NCI-H2196 (cell line): ENCODE data around the gene FAM120C.

Experiments used
- DNase-seq: peaks from one replicate; lab custom pipeline; 2025; ENCODE audit not compliant: unreplicated experiment; lab: John Stamatoyannopoulos, UW

The FAM120C gene

DNA sequence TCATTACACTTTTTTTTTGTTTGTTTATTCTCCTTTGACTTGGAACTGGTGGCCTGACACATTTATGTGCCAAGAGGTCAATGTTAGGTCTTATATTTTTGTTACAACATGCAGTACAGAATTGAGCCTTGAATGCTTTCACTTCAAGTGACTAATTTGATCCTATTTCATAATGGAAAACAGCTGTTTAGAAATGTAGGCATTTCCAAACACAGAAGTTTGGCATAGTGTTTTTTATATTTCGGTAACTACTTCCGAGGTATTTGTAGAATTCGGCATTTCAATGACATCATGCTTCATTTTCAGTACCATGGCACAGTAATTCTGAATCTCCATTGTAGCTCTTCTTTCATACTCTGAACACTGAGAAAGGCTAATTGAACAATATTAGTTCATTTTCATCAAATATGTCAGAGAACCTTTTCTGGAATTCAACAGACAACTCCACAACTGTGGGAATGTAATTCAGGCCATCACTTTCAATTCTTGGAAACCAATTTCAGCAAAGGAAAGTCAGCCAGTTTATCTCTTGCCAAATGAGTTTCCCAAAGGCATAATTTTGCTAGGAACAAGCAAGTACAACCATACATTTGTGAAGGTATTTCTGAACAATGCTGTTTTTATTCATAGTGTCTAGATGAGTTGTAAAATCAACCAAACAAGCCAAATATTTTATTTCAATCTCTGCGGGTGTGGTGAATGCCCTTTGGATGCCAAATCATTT, 11.4 kb downstream of the FAM120C start:
- no peak for DNase-seq

DNA sequence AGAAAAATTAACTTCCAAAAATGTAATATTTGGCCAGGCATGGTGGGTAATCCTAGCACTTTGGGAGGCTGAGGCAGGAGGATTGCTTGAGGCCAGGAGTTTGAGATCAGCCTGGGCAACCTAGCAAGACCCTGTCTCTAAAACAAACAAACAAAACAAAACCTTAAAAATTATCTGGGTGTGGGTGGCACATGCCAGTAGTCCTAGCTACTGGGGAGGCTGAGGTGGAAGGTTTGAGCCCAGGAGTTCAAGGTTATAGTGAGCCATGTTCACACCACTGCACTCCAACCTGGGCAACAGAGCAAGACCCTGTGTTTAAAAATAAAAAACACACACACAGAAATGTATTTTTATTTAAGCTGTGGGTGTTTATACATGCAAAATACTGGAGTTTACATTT, 12.0 kb downstream of the FAM120C start:
- DNase-seq = no peak

DNA sequence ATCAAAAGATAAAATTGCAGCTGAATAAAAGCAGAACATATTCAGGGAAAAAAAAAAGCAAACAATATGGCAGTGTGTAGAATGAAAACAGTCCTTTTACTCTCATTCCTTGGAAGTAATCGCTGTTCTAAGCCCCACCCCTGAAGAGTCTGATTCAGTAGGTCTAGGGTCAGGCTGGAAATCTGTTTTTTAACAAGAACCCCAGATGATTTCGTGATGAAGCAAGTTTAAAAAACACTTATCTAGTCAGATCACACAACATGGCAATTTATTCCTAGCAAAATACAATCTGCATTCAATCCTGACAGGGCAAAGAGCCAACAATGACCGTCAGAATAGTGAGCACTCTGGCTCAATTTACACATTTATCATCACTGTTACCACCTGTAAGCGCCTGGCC, 16.1 kb downstream of the FAM120C start:
- no peak for DNase-seq

GRCh38 chrX:54157561-54157960, 25.5 kb downstream of the FAM120C start:
- DNase-seq = no peak

DNA sequence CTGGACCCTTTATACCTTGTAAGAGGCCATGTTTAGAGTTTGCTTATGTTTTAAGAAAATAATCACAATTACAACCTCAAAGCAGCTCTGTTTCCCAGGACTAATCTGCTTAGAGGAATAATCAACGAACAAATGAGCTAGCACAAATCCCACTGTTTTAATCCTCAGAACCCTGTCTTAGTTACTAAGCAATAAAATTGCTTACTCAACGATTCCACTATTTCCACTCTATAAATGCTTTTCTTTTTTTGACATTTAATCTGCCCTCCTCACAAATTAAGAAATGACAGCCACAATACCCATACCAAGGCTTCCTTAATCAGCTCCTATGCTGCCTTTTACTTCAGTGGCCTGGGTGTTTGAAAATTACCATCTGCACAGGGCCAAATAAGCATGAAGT, 48.8 kb downstream of the FAM120C start:
- no peak for DNase-seq

GRCh38 chrX:54116391-54116790, 66.7 kb downstream of the FAM120C start:
- no peak for DNase-seq

GRCh38 chrX:54093571-54093970, 89.5 kb downstream of the FAM120C start:
- DNase-seq = no peak

DNA sequence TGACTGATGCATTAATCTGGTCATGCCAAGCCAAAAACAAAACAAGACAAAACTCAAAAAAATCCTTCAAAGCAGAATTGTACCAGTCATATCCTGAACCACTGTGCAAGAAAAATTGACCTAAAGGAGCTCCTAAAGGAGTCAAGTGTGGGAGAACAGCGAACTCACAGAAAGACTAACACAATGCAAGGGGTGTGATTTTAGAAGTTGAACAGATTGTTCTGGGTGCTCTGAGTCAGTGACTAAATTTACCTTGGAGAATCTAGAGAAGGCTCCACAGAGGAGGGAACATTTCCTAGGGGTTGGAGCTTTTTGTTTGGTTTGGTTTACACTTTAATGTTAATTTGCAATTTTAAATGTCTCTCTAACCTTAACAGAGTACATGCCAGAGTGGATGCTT, 89.9 kb downstream of the FAM120C start:
- DNase-seq = no peak

- no peak for DNase-seq
Observed at GRCh38 chrX:54090880-54091279, 92.2 kb downstream of the FAM120C start.

DNA sequence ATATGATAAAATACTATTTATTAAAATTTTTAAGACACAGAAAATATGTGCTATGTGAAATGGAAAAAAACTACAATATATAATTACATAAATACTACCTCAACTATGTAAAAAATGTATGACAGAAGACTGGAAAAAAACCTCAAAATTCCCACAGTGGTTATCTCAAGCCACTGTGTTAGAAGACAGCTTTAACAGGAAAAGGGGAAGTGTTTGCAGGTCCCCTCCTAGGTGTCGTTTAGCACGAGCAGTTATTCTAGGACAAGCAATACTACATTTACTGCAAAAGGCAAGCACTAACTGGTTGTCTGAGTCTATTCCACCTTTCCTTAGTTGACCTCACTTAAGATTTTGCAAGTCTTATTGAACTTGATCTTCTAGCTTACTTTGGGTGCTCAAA, 93.9 kb downstream of the FAM120C start:
- no peak for DNase-seq

GRCh38 chrX:54087661-54088060, 95.4 kb downstream of the FAM120C start:
- no peak for DNase-seq

- DNase-seq = no peak
Observed at GRCh38 chrX:54085666-54086065, 97.4 kb downstream of the FAM120C start.

DNA sequence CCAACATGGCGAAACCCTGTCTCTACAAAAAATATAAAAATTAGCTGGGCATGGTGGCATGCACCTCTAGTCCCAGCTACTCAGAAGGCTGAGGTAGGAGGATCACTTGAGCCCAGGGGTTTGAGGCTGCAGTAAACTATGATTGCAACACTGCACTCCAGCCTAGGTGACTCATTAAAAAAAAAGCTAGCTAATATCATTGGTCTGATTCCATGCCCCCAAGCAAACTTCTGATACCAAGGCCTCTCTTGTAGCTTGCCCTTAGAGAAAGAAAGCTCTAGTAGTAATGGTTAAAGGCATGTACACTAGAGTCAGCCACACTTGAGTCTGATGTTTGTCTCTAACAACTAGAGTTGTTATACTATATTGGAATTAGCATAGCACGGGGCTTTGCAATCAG, 106.2 kb downstream of the FAM120C start:
- DNase-seq = no peak

DNA sequence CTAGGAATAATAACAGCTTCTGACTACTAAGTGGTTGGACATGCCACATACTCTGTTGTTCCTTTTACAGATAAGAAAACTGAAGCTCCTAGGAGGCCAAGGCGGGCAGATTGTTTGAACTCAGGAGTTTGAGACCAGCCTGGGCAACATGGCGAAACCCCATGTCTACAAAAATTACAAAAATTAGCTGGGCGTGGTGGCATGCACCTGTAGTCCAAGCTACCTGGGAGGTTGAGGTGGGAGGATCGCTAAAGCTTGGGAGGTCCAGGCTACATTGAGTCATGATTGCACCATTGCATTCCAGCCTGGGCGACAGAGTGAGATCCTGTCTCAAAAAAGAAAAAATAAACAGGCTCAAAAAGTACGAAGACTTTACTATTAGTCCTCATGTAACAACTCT, 108.2 kb downstream of the FAM120C start:
- DNase-seq = no peak

GRCh38 chrX:54067766-54068165, 115.3 kb downstream of the FAM120C start:
- DNase-seq = no peak

DNA sequence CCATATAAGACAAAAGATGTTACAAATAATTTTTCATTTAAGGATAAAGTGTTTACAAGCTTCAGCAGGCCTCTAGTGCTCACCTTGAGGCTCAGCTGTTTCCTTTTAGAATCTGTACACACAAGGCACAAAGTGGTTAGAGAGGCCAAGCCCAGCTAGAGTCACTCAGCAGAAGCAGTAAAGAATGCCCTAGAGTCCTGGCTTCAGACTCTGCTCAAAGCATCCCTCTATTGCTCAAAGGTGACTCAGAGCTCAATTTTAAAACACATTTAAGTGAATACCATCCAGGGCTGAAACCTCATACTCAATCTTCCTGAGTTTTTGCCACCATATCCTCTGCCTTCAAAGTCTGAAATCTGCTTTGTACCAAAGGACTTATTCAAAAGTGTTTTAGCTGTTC, 116.2 kb downstream of the FAM120C start:
- no peak for DNase-seq

DNA sequence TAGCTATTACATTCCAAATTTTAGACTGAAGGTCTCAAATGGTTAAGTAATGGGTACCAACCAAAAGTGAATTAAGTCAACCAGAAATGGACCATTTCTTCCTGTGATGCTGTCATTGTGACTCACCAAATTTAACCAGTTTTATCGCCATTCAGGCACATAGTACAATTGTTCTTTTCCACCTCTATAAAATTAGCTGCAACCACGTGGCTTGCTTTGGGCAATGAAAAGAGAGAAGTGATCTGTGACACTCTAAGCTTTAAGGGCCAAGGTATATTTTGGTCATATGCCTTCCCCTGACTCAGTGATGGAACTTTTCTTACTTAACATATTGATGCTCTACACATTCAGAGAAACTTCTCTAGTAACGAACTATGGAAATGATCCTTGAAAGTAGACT, 118.5 kb downstream of the FAM120C start:
- no peak for DNase-seq

- DNase-seq = no peak
Observed at GRCh38 chrX:54063361-54063760, 119.7 kb downstream of the FAM120C start.

GRCh38 chrX:54049801-54050200, 133.3 kb downstream of the FAM120C start:
- DNase-seq = no peak

DNA sequence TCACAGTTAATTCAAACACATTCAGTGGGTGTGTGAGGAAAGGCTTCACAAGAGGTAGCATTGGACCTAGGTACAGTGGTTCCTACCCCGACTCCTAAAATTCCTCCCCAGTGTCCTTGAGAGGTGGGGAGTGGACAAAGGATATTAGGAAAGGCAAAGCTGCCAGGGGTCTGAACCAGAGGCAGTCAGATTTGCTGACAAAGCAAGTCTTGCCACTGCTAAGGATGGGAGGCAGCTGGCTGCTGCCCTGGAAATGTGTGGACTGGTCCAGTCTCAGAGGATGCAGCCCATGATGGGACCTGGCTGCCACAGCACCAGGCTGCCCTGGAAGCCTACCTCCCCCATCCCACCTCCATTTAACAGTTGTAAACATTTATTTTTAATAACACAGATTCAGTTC, 134.6 kb downstream of the FAM120C start:
- DNase-seq = no peak

DNA sequence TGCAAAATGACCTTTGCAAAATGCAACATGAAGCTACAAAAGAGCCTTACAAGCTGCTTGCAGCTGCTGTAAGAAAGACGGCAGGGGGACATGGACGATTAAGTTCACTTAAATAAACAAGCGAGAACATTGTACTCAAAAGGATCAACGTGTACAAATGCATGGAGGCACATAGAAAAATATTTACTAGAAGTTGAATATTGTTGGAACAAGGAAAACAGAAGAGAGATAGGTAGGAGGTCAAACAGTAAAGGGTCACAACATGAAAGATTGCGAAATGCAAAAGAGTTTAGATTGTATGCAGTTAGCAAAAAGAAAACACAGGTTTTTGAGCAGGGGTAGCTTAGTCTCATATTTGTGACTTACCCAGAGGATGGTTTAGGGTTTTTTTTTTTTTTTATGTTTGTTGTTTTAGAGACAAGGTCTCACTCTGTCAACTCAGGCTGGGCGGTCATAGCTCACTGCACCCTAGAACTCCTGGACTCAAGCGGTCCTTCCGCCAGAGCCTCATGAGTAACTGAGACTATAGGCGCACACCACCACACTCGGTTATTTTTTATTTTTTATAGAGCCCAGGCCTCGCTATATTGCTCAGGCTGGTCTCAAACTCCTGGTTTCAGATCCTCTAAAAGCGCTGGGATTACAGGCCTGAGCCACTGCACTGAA, 137.4 kb downstream of the FAM120C start:
- DNase-seq = peak; percentile 28

DNA sequence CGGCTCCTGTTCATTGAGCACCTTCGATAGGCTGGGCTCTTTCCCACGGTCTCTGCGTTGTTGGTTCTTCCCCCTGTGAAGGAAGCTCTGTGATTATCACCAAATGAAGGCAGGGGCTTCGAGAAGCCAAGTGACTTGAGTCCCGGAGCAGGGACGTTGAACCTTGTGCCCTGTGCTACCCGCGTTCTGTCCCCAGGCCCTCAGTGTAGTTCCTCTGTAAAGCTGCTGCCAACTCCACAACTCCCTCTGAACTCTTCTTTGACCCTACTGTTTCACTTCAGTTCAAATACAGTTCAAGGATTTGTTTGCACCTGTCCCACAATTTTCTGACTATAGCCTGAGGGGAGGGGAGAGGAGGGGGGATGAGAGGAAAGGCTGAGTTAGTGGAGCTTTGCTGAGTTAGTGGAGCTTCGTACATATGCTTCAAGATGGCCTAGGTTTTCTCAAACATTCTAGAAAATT, 138.1 kb downstream of the FAM120C start:
- DNase-seq = no peak
